Vagina (tissue), 2 donors: ENCODE results near the gene PAX8.

Experiments used
- POLR2AphosphoS5 ChIP-seq, 2 donors: sonication (generic); formaldehyde crosslinking; IDR thresholded peaks; one replicate each; pipeline ENCODE4 v1.9.0; 2017; ENCODE audit warnings: antibody characterized with exemption in 2 of 2, mild to moderate bottlenecking in 2 of 2, low read depth in 1 of 2; ENCODE audit not compliant: insufficient read depth in 1 of 2
- TF ChIP-seq, protein P1 (sequence below), 3 experiments: fragments of 450-650 bp in 2 of 3; fragments of 200-600 bp in 1 of 3; sonication (generic) in 1 of 3; IDR thresholded peaks; one replicate each; pipeline ENCODE4 v1.5.1; 2017 to 2019; ENCODE audit warnings: antibody characterized with exemption in 3 of 3, mild to moderate bottlenecking in 2 of 3, moderate library complexity in 2 of 3

GRCh38 chr2:113300281-113300680, 21.6 kb upstream of the PAX8 start:
- TF ChIP-seq, protein P1, sequence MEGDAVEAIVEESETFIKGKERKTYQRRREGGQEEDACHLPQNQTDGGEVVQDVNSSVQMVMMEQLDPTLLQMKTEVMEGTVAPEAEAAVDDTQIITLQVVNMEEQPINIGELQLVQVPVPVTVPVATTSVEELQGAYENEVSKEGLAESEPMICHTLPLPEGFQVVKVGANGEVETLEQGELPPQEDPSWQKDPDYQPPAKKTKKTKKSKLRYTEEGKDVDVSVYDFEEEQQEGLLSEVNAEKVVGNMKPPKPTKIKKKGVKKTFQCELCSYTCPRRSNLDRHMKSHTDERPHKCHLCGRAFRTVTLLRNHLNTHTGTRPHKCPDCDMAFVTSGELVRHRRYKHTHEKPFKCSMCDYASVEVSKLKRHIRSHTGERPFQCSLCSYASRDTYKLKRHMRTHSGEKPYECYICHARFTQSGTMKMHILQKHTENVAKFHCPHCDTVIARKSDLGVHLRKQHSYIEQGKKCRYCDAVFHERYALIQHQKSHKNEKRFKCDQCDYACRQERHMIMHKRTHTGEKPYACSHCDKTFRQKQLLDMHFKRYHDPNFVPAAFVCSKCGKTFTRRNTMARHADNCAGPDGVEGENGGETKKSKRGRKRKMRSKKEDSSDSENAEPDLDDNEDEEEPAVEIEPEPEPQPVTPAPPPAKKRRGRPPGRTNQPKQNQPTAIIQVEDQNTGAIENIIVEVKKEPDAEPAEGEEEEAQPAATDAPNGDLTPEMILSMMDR (IDR thresholded peaks at IDR 0.05): no peak
- no peak for TF ChIP-seq POLR2AphosphoS5 (IDR thresholded peaks at IDR 0.05; ENCODE audit: insufficient read depth in 1 of 2, low read depth in 1 of 2)
